Choroid plexus epithelial cell (primary cell): ENCODE data around the gene MFAP2.
"Not testable (repeated sequence)": the region's sequence is repeated elsewhere in the genome, so short reads cannot be mapped to it uniquely, and the experiment has no call there.

Source experiments
- DNase-seq: peaks from one replicate; pipeline ENCODE4 v3.0.0-alpha.2; 2010; ENCODE audit warnings: low read depth
- H3K4me3 ChIP-seq: 2 replicates; pipeline ENCODE4 v1.5.1; 2011; ENCODE audit warnings: low read depth, mild to moderate bottlenecking, control low read depth, low read length, moderate library complexity
- CTCF ChIP-seq: conservative IDR thresholded peaks from 2 replicates; pipeline ENCODE4 v1.5.1; 2011; ENCODE audit warnings: low read depth, mild to moderate bottlenecking, control low read depth, inconsistent platforms, low read length, moderate library complexity

MFAP2 gene

DNA sequence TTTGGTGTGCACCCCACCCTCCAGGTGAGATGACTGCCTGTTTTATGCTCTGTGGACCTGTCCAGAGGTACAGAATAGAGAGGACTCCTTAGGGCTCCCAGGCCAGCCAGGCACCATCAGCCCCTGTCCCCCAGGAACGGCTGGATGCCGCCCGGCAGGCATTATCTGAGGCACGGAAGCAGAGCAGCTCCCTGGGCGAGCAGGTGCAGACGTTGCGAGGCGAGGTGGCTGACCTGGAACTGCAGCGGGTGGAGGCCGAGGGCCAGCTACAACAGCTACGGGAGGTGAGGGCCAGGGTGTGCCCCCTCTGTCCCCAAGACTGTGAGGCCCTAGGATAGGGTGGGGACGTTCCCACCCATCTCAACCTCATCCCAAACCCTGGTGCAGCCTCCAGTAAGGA, 10.8 kb downstream of the MFAP2 start:
- no peak overlapping the region for H3K4me3 ChIP-seq
- TF ChIP-seq CTCF, result no peak
- no peak for DNase-seq

DNA sequence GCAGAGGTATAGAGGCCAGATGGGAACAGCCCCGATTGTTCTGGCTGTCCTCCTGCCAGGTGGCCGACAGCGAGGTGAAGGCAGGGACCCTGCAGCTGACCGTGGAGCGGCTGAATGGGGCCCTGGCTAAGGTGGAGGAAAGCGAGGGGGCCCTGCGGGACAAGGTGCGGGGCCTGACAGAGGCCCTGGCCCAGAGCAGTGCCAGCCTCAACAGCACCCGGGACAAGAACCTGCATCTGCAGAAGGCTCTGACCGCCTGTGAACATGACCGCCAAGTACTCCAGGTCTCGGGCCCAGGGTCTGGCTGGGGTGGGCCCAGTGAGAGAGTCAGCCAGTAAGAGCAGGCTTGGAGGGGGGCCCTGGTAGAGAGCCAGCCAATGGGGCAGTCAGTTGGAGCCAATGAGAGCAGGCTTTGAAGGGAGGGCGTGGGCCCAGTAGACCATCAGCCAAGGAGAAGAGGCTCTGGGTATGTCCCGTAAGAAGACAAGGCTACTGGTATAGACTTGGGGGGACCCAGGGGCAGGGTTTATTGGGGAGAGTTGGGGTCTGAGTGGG, 11.3 kb downstream of the MFAP2 start:
- no peak overlapping the region for H3K4me3 ChIP-seq
- TF ChIP-seq CTCF, result no peak
- DNase-seq, result no peak

- no peak for DNase-seq
- H3K4me3 ChIP-seq, result no peak overlapping the region
- no peak for TF ChIP-seq CTCF
These were observed 12.0 kb downstream of the MFAP2 start for GRCh38 chr1:16968372-16968771.

DNA sequence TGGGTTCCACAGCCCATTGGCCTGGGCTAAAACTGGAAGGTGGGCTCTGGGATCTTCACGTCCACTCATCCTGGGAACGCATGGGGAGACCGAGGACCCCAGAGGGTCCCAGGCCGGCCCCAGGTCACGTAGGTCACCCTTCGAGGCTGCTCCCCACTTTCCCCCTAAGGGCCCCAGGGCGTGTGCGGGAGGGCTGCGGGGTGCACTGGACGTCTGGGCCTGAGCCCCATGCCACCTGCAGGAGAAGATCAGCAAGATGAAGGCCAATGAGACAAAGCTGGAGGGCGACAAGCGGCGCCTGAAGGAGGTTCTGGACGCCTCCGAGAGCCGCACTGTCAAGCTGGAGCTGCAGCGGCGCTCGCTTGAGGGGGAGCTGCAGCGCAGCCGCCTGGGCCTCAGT, 12.5 kb downstream of the MFAP2 start:
- DNase-seq, result no peak
- H3K4me3 ChIP-seq, result no peak overlapping the region
- TF ChIP-seq CTCF, result no peak

- DNase-seq, result peak; percentile 77
- no peak for TF ChIP-seq CTCF
- no peak overlapping the region for H3K4me3 ChIP-seq
These were observed 13.3 kb downstream of the MFAP2 start for GRCh38 chr1:16967095-16967575.

- no peak for DNase-seq
- TF ChIP-seq CTCF, result no peak
- no peak overlapping the region for H3K4me3 ChIP-seq
These were observed 14.1 kb downstream of the MFAP2 start for GRCh38 chr1:16966282-16966681.

GRCh38 chr1:16965486-16966067, 14.8 kb downstream of the MFAP2 start:
- H3K4me3 ChIP-seq, result no peak overlapping the region
- DNase-seq, result no peak
- TF ChIP-seq CTCF, result no peak

DNA sequence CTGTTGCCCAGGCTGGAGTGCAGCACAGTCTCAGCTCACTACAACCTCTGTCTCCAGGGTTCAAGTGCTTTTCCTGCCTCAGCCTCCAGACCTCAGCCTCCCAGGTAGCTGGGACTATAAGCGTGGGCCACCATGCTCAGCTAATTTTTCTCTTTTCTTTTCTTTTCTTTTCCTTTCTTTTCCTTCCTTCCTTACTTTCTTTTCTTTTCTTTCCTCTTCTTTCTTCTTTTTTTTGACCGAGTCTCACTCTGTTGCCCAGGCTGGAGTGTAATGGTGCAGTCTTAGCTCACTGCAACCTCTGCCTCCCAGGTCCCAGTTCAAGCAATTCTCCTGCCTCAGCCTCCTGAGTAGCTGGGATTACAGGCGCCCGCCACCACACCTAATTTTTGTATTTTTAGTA, 16.3 kb downstream of the MFAP2 start:
- not testable (repeated sequence) for DNase-seq, H3K4me3 ChIP-seq
